B cell (primary cell): ENCODE measurements around the gene GAD2. TPM values are rescaled to one million over a fixed set of nuclear protein-coding genes. Genes with fewer than 3 reads are reported as not detected.

Source experiments
- ATAC-seq: fragments of 200-7000 bp; cut with Tn5 transposase; one replicate; pipeline ENCODE4 v1.10.0; 2021; ENCODE audit warnings: low read depth, mild to moderate bottlenecking, moderate number of reproducible peaks, moderate library complexity
- CTCF ChIA-PET: fragments of 350-600 bp; sonication (Branson Sonifier 250); formaldehyde crosslinking; loops from one replicate; lab custom pipeline; 2021; ENCODE audit warnings: antibody characterized with exemption, inconsistent platforms; lab: Charles Lee
- POLR2A ChIA-PET: fragments of 350-600 bp; sonication (Branson Sonifier 250); formaldehyde crosslinking; loops from one replicate; lab custom pipeline; 2021; ENCODE audit warnings: antibody characterized with exemption; lab: Charles Lee
- DNase-seq: peaks from one replicate; pipeline ENCODE4 v3.0.0; 2013
- H2AFZ ChIP-seq: 2 replicates; pipeline ENCODE4 v1.6.1; 2012; ENCODE audit warnings: mild to moderate bottlenecking, low read depth, low read length; ENCODE audit not compliant: insufficient read depth, poor library complexity, severe bottlenecking
- H3K27ac ChIP-seq, 2 donors: 1 replicate in 1 of 2; 2 replicates in 1 of 2; pipeline ENCODE4 v1.5.1; 2012 to 2013; ENCODE audit warnings: low read length in 2 of 2, mild to moderate bottlenecking in 2 of 2, moderate library complexity in 1 of 2
- H3K27me3 ChIP-seq, 4 experiments: fragments of 200-600 bp in 1 of 4; sonication (generic) in 1 of 4; replicated peaks in 1 of 4; 1 replicate in 2 of 4; 2 replicates in 2 of 4; pipeline versions ENCODE4 v1.6.1 to v1.7.0; 2013 to 2016; ENCODE audit warnings: low read length in 3 of 4, mild to moderate bottlenecking in 2 of 4, mixed read lengths in 1 of 4, moderate library complexity in 1 of 4; ENCODE audit not compliant: insufficient read depth in 4 of 4, control insufficient read depth in 3 of 4; ENCODE audit errors: control extremely low read depth in 1 of 4
- H3K36me3 ChIP-seq, 2 experiments: replicated peaks in 1 of 2; 1 replicate in 1 of 2; 2 replicates in 1 of 2; pipeline versions ENCODE4 v1.6.1 to v1.7.1; 2013; ENCODE audit warnings: low read length in 1 of 2; ENCODE audit not compliant: insufficient read depth in 2 of 2, control insufficient read depth in 1 of 2; ENCODE audit errors: control extremely low read depth in 1 of 2, extremely low read depth in 1 of 2
- H3K4me1 ChIP-seq, 2 donors: fragments of 200-600 bp in 1 of 2; sonication (generic) in 1 of 2; 1 replicate in 1 of 2; 2 replicates in 1 of 2; pipeline versions ENCODE4 v1.5.1 to v1.6.1; 2013 to 2017; ENCODE audit warnings: low read length in 2 of 2; ENCODE audit not compliant: control insufficient read depth in 2 of 2, insufficient read depth in 2 of 2
- H3K4me2 ChIP-seq: replicated peaks from 2 replicates; pipeline ENCODE3; 2012; ENCODE audit warnings: mild to moderate bottlenecking, low read depth, low read length; ENCODE audit not compliant: poor library complexity, severe bottlenecking
- H3K4me3 ChIP-seq, 5 experiments: fragments of 200-600 bp in 1 of 5; sonication (generic) in 1 of 5; 1 replicate in 3 of 5; 2 replicates in 2 of 5; pipeline versions ENCODE4 v1.5.1 to v1.7.0; 2011 to 2016; ENCODE audit warnings: low read length in 4 of 5, mild to moderate bottlenecking in 4 of 5, low read depth in 2 of 5, control low read depth in 1 of 5, moderate library complexity in 1 of 5; ENCODE audit not compliant: insufficient read depth in 1 of 5; ENCODE audit errors: control extremely low read depth in 1 of 5, extremely low read depth in 1 of 5
- H3K79me2 ChIP-seq: fragments of 200-600 bp; sonication (generic); one replicate; pipeline ENCODE4 v1.6.0; 2016; ENCODE audit warnings: low read length; ENCODE audit not compliant: control insufficient read depth, insufficient read depth
- H3K9ac ChIP-seq: fragments of 200-600 bp; sonication (generic); 2 replicates; pipeline ENCODE4 v1.6.1; 2017; ENCODE audit warnings: mild to moderate bottlenecking, low read length, moderate library complexity
- H3K9me3 ChIP-seq, 3 donors: one replicate each; pipeline versions ENCODE4 v1.6.1 to v1.7.1; 2013; ENCODE audit warnings: low read length in 2 of 3; ENCODE audit not compliant: control insufficient read depth in 2 of 3, insufficient read depth in 1 of 3; ENCODE audit errors: control extremely low read depth in 1 of 3
- H4K20me1 ChIP-seq: 2 replicates; pipeline ENCODE4 v1.6.0; 2012; ENCODE audit warnings: mild to moderate bottlenecking, low read length; ENCODE audit not compliant: insufficient read depth, control insufficient read depth, poor library complexity, severe bottlenecking
- H3K27ac Mint-ChIP-seq: one replicate; pipeline ENCODE4 v1.8.0; 2021; ENCODE audit warnings: mixed read lengths
- H3K27me3 Mint-ChIP-seq: one replicate; pipeline ENCODE4 v1.8.0; 2021; ENCODE audit warnings: mixed read lengths
- H3K4me1 Mint-ChIP-seq: one replicate; pipeline ENCODE4 v1.8.0; 2021; ENCODE audit warnings: mixed read lengths
- H3K4me3 Mint-ChIP-seq: one replicate; pipeline ENCODE4 v1.8.0; 2021; ENCODE audit warnings: mixed read lengths
- H3K9me3 Mint-ChIP-seq: one replicate; pipeline ENCODE4 v1.8.0; 2022; ENCODE audit warnings: mixed read lengths; ENCODE audit not compliant: insufficient read depth
- CTCF ChIP-seq: fragments of 200-600 bp; IDR thresholded peaks from one replicate; pipeline ENCODE4 v1.8.0; 2022; ENCODE audit warnings: antibody characterized with exemption, mild to moderate bottlenecking
- EZH2 ChIP-seq: IDR thresholded peaks from 2 replicates; pipeline ENCODE4 v1.6.1; 2012; ENCODE audit warnings: borderline replicate concordance, low read depth, mild to moderate bottlenecking, moderate library complexity, low read length; ENCODE audit not compliant: insufficient read depth, poor library complexity, severe bottlenecking
- WGBS: methylation state at CpG from one replicate; pipeline ENCODE4 v1.1.5; 2013; ENCODE audit warnings: missing lambda C conversion rate; ENCODE audit not compliant: insufficient coverage; 5-methylcytosine and 5-hydroxymethylcytosine counted together
- intact Hi-C: fragments of 100-400 bp; cut with micrococcal nuclease; formaldehyde crosslinking; loops from one replicate; pipeline ENCODE4 v1.10.0; 2022
- polyA plus RNA-seq: library from polyadenylated mRNA; depleted of rRNA; stranded (reverse); fragments of >200 nt; gene quantifications from 2 replicates; pipeline ENCODE4 v1.2.3, GENCODE V29; 2012
- total RNA-seq, 2 donors: library from RNA; stranded (reverse); fragments of 120-200 nt in 1 of 2; gene quantifications; 1 replicate in 1 of 2; 2 replicates in 1 of 2; pipeline versions ENCODE4 v1.2.3 to v1.2.4, GENCODE V29; 2013 to 2022

Gene GAD2
- total and polyA plus RNA-seq, 2 donors (not counting 1 experiment from before 2014, with no cell fraction given): not detected

DNA sequence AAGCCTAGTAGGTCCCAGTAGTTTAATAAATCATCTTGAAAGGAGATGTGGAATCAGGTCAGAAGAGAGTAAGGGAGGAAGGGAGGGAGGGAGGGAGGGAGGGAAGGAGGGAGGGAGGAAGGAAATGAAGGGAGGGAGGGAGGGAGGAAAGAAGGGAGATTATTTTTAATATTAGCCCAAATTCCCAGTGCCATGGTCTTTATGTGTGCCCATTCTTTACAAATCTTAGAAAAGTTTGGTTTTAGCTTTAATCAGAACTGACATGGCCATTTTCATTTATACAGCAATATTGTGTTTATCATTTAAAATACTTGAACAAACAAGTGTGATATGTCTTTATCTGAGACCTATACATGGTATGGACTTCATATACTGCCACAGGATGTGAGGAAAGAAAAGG, 86.8 kb downstream of the GAD2 start:
- H3K79me2 ChIP-seq: no peaks in the 10 kb centered on the region
- H4K20me1 ChIP-seq: no peaks in the 10 kb centered on the region
- H3K9me3 ChIP-seq: no peaks in the 10 kb centered on the region
- H3K4me3 ChIP-seq: no peak overlapping the region
- Mint-ChIP-seq H3K27me3 (peaks cover 28% of the 10 kb centered on the region), H3K4me3 (no peak overlapping the region), H3K27ac (no peak overlapping the region), H3K4me1 (no peaks in the 10 kb centered on the region), H3K9me3 (no peaks in the 10 kb centered on the region)
- H3K4me2 ChIP-seq: no peak overlapping the region
- no peak overlapping the region for H3K9ac ChIP-seq
- POLR2A ChIA-PET: no interaction called here
- DNase-seq (no peak), ATAC-seq (no peak)
- no peak overlapping the region for H2AFZ ChIP-seq
- TF ChIP-seq EZH2: no peak
- TF ChIP-seq CTCF: no peak
- H3K27me3 ChIP-seq: peaks cover 0 to 5% (median 3%) of the 10 kb centered on the region in 4 experiments
- H3K4me1 ChIP-seq: no peaks in the 10 kb centered on the region
- H3K36me3 ChIP-seq: no peaks in the 10 kb centered on the region
- H3K27ac ChIP-seq: no peak overlapping the region
- CTCF ChIA-PET: no interaction called here
- intact Hi-C loops: no loop called here

GRCh38 chr10:26310361-26310760, 93.8 kb downstream of the GAD2 start:
- H3K9me3 ChIP-seq: no peaks in the 10 kb centered on the region
- ATAC-seq: no peak
- TF ChIP-seq EZH2 (no peak), CTCF (no peak)
- DNase-seq: no peak
- no peak overlapping the region for H3K4me2 ChIP-seq
- no peaks in the 10 kb centered on the region for H3K9me3 Mint-ChIP-seq
- H3K4me1 Mint-ChIP-seq: peaks cover 5% of the 10 kb centered on the region
- H3K27me3 ChIP-seq: peaks cover 0 to 8% (median 1%) of the 10 kb centered on the region in 4 experiments
- H3K4me3 ChIP-seq: no peak overlapping the region
- peaks cover 49% of the 10 kb centered on the region for H3K27me3 Mint-ChIP-seq
- no peak overlapping the region for H3K9ac ChIP-seq
- H3K4me1 ChIP-seq: no peaks in the 10 kb centered on the region
- H4K20me1 ChIP-seq: no peaks in the 10 kb centered on the region
- no peaks in the 10 kb centered on the region for H3K36me3 ChIP-seq
- WGBS: 40% methylated on average over 2 of the region's 3 CpGs
- CTCF ChIA-PET: no interaction called here
- H3K4me3 Mint-ChIP-seq: no peak overlapping the region
- no peak overlapping the region for H3K27ac ChIP-seq
- H2AFZ ChIP-seq: no peak overlapping the region
- intact Hi-C loops: no loop called here
- H3K27ac Mint-ChIP-seq: no peak overlapping the region
- H3K79me2 ChIP-seq: no peaks in the 10 kb centered on the region
- POLR2A ChIA-PET: no interaction called here
